GM12873 (cell line): ENCODE results near the gene EXOG.

Source experiments
- CTCF ChIP-seq: IDR thresholded peaks from 2 replicates; pipeline ENCODE4 v1.5.1; 2012; ENCODE audit warnings: low read depth, mild to moderate bottlenecking, moderate library complexity, low read length, control low read depth; ENCODE audit not compliant: insufficient read depth; ENCODE audit errors: missing control alignments

EXOG gene

GRCh38 chr3:38548154-38548931, 52.2 kb downstream of the EXOG start:
- TF ChIP-seq CTCF, result no peak

- no peak for TF ChIP-seq CTCF
These were observed 52.9 kb downstream of the EXOG start for GRCh38 chr3:38549082-38549481.

GRCh38 chr3:38549486-38549885, 53.3 kb downstream of the EXOG start:
- TF ChIP-seq CTCF, result no peak

- no peak for TF ChIP-seq CTCF
These were observed 54.1 kb downstream of the EXOG start for GRCh38 chr3:38549957-38550840.

GRCh38 chr3:38551026-38551832, 55.1 kb downstream of the EXOG start:
- TF ChIP-seq CTCF, result no peak

- no peak for TF ChIP-seq CTCF
These were observed 56.2 kb downstream of the EXOG start for GRCh38 chr3:38552364-38552763.
